Testis (tissue), 2 donors: ENCODE measurements around the gene ALKBH2.

Source experiments
- POLR2A ChIP-seq: fragments of 450-650 bp; IDR thresholded peaks from one replicate; pipeline ENCODE4 v1.6.1; 2017; ENCODE audit warnings: antibody characterized with exemption, mild to moderate bottlenecking, moderate library complexity
- TF ChIP-seq, protein P1 (sequence below), 3 experiments: fragments of 450-650 bp in 2 of 3; fragments of 200-600 bp in 1 of 3; sonication (generic) in 1 of 3; IDR thresholded peaks; one replicate each; pipeline ENCODE4 v1.5.1; 2016 to 2019; ENCODE audit warnings: antibody characterized with exemption in 3 of 3, mild to moderate bottlenecking in 2 of 3, moderate library complexity in 1 of 3

DNA sequence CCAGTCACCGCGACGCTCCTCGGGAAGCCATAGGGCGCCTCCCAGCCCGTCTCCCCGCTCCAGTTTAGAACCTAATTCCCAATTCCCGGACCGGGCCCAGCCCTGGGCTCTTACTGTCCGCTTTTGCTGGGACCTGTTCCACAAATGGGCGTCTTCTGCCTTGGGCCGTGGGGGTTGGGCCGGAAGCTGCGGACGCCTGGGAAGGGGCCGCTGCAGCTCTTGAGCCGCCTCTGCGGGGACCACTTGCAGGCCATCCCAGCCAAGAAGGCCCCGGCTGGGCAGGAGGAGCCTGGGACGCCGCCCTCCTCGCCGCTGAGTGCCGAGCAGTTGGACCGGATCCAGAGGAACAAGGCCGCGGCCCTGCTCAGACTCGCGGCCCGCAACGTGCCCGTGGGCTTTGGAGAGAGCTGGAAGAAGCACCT is 4.9 kb upstream of the ALKBH2 start:
- TF ChIP-seq, protein P1, sequence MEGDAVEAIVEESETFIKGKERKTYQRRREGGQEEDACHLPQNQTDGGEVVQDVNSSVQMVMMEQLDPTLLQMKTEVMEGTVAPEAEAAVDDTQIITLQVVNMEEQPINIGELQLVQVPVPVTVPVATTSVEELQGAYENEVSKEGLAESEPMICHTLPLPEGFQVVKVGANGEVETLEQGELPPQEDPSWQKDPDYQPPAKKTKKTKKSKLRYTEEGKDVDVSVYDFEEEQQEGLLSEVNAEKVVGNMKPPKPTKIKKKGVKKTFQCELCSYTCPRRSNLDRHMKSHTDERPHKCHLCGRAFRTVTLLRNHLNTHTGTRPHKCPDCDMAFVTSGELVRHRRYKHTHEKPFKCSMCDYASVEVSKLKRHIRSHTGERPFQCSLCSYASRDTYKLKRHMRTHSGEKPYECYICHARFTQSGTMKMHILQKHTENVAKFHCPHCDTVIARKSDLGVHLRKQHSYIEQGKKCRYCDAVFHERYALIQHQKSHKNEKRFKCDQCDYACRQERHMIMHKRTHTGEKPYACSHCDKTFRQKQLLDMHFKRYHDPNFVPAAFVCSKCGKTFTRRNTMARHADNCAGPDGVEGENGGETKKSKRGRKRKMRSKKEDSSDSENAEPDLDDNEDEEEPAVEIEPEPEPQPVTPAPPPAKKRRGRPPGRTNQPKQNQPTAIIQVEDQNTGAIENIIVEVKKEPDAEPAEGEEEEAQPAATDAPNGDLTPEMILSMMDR (IDR thresholded peaks at IDR 0.05), result no peak
- no peak for TF ChIP-seq POLR2A
